Stimulated activated effector memory CD8-positive, alpha-beta T cell treated with anti-CD3 and anti-CD28 coated beads, Interleukin-12 subunit alpha, Interleukin-12 subunit beta, amount 100 ng/mL, for 72 hours (primary cell): Measurements from ENCODE around the gene VAPB.

Source experiments
- ATAC-seq: fragments of 150-1000 bp; cut with Tn5 transposase; 2 replicates; pipeline ENCODE4 v1.10.0; 2021
- DNase-seq, 2 donors: peaks; one replicate each; pipeline ENCODE4 v3.0.0; 2021 to 2022; ENCODE audit warnings: low spot score in 2 of 2
- H3K27ac Mint-ChIP-seq: one replicate; pipeline ENCODE4 v1.8.0; 2022; ENCODE audit warnings: mild to moderate bottlenecking, mixed read lengths
- H3K36me3 Mint-ChIP-seq: one replicate; pipeline ENCODE4 v1.8.0; 2022; ENCODE audit warnings: mild to moderate bottlenecking, mixed read lengths
- H3K4me1 Mint-ChIP-seq: one replicate; pipeline ENCODE4 v1.8.0; 2022; ENCODE audit warnings: mixed read lengths
- H3K4me3 Mint-ChIP-seq: one replicate; pipeline ENCODE4 v1.8.0; 2022; ENCODE audit warnings: mild to moderate bottlenecking, mixed read lengths
- H3K9me3 Mint-ChIP-seq: one replicate; pipeline ENCODE4 v1.8.0; 2022; ENCODE audit warnings: mixed read lengths

The VAPB gene

DNA sequence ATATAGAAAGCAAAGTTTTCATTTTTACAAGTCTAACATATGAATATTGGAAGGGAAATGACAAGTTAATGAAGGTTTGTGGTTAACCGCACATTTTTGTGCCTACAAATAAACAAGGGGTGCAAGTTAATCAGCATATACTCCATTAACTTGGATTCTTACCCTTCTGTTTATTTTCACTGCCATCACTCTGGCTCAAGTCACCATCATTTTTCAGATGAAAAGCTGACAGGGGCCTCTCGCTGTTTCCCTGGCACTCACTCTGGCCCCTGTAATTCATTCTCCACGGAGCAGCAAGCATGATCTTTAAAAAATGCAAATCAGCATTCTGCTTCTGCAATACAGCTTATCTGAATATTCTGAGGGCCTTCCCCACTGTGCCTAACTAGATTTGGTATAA, 96.4 kb downstream of the VAPB start:
- ATAC-seq (no peak), DNase-seq (no peak)
- Mint-ChIP-seq H3K4me3 (no peak overlapping the region), H3K36me3 (no peaks in the 10 kb centered on the region), H3K27ac (no peak overlapping the region), H3K4me1 (no peaks in the 10 kb centered on the region), H3K9me3 (peaks cover 18% of the 10 kb centered on the region)

DNA sequence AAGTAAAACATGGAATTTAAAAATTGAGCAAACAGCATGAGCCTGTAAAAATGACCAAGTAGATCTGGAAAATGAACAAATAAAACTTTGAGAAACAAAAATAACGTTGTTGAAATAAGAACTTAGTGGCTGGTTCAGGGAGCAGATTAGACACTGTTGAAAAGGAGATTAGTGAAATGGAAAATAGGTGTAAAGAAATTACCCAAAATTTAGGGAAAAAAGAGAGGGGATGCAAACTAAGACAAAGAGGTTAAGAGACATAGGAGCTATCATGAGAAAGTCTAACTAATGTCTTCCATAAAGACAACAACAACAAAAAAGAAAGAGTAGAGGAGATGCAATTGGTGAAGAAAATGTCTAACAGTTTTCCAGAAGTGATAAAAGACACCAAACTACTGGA, 97.2 kb downstream of the VAPB start:
- peaks cover 18% of the 10 kb centered on the region for H3K9me3 Mint-ChIP-seq
- H3K27ac Mint-ChIP-seq: no peak overlapping the region
- no peaks in the 10 kb centered on the region for H3K4me1 Mint-ChIP-seq
- ATAC-seq (no peak), DNase-seq (no peak)
- no peaks in the 10 kb centered on the region for H3K36me3 Mint-ChIP-seq
- no peak overlapping the region for H3K4me3 Mint-ChIP-seq

DNA sequence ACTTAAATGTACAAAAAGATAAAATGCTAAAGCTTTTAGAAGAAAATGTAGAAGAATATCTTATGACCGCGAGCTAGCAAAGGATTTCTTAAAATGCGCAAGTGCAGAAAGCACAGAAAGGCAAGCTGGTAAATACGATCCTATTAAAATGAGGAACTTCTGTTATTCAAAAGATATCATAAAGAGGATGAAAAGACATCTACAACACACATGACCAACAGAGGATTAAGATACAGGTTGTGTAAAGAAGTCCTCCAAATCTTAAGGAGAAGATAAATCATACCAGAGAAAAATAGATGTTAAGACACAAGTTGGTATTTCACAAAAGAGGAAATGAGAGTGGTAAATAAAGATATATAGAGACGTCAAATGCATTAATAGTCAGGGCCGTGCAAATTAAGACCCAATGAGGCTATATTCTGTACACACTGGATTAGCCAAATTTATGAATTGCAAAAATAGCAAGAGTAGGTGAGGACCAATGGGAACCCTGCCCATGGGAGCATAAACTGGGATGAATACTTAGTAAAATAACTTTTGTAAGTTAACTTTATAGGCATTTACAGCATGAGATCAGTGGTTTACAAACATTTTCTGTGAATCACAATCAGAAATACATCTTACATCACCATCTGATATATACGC, 103.2 kb downstream of the VAPB start:
- Mint-ChIP-seq H3K9me3 (peaks cover 5% of the 10 kb centered on the region), H3K4me3 (no peak overlapping the region), H3K27ac (no peak overlapping the region), H3K4me1 (no peaks in the 10 kb centered on the region), H3K36me3 (no peaks in the 10 kb centered on the region)
- DNase-seq (no peak), ATAC-seq (no peak)

DNA sequence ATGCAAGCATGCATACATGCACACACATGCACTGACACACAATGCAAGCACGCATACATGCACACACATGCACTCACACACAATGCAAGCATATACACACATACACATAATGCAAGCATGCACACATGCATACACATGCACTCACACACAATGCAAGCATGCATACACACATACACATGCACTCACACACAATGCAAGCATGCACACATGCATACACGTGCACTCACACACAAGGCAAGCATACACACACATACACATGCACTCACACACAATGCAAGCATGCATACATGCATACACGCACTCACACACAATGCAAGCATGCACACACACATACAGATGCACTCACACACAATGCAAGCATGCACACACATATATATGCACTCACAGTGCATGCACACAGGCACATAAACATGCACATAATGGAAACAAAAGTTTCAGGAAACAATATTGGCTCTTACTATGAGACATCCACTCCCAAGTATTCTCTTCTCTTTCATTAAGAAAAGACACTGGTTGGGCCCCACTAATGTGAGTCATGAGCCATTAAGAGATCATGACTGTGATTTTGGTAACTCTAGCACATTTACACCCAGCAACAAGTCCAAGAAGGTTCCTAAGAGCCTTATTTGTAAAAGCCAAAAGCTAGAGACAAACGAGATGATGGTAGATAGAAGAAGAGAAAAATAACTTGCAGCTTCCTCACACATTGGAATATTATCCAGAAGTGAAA, 103.9 kb downstream of the VAPB start:
- ATAC-seq (no peak), DNase-seq (no peak)
- Mint-ChIP-seq H3K9me3 (peaks cover 5% of the 10 kb centered on the region), H3K27ac (no peak overlapping the region), H3K36me3 (no peaks in the 10 kb centered on the region), H3K4me1 (no peaks in the 10 kb centered on the region), H3K4me3 (no peak overlapping the region)

DNA sequence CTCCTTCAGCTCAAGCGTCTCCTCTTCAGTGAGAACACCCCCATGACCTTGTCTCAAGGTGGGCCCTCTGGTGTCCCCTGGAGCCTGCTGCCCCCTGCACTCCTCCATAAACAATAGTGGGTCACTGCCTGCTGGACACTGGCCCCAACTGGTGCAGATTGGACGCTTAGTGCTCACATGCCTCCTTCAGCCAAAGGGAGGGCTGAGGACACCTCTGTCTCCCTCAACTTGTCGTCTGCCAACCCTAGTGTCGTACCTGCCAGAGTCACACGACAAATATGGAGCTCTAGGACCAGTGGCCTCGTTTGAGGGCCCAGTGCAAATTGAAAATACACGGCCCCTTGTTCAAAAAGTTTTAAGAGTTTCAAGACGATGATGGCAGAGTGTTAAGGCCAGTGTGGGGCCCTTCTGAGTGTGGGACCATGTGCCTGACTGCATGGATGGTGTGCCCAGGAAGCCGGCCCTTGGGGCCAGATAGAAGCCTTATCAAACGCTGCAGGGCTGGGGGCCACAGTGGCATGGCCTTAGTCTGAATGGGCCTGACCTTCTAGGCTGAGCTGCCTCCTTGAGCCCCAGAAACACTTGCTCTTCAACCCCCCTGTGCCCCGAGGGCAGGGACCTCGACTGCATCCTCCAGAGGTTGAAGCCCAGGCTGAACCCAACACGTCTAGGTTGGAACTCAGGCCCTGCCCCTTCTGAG, 106.0 kb downstream of the VAPB start:
- ATAC-seq (no peak), DNase-seq (no peak)
- H3K36me3 Mint-ChIP-seq: no peaks in the 10 kb centered on the region
- no peak overlapping the region for H3K4me3 Mint-ChIP-seq
- H3K4me1 Mint-ChIP-seq: no peaks in the 10 kb centered on the region
- H3K9me3 Mint-ChIP-seq: no peaks in the 10 kb centered on the region
- H3K27ac Mint-ChIP-seq: no peak overlapping the region

DNA sequence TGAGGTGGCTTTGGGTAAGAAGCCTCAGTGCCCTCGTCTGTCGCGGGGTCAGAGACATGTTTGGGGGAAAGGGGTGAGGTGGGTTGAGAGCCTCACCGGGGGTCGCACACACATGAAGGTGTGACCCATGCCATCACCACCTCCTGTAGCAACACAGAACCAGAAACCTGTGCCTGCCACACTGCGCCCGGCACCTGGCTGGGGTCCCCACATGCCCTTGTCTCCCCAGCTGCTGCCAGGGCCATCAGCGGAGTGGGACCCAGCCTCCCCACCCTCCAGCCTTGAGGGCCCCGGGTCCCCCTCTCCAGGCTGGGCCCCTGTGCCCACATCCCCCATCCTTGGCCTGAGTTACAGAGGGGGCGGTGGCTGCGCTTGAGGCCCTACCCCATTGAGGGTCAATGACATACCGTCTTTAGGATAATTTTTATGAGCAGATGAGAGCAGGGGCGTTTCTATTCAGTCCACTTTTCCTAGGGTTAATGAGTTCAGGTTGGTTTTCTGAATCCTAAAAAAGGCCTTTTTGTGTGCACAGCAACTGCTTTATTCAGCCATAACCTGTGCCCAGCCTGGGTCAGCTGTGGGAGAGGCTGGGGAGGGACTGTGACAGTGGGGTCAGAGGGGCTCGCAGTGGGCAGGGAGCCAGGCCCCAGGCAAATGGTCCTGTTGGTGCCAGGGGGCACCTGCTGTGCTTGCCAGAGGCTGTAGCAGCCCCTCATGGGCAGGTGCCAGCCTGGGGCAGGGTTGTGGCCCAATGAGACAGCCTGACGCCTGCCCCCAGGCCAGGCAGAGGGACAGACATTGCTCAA, 106.8 kb downstream of the VAPB start:
- no peak overlapping the region for H3K4me3 Mint-ChIP-seq
- H3K4me1 Mint-ChIP-seq: no peaks in the 10 kb centered on the region
- DNase-seq (no peak), ATAC-seq (no peak)
- H3K27ac Mint-ChIP-seq: no peak overlapping the region
- no peaks in the 10 kb centered on the region for H3K9me3 Mint-ChIP-seq
- H3K36me3 Mint-ChIP-seq: no peaks in the 10 kb centered on the region

DNA sequence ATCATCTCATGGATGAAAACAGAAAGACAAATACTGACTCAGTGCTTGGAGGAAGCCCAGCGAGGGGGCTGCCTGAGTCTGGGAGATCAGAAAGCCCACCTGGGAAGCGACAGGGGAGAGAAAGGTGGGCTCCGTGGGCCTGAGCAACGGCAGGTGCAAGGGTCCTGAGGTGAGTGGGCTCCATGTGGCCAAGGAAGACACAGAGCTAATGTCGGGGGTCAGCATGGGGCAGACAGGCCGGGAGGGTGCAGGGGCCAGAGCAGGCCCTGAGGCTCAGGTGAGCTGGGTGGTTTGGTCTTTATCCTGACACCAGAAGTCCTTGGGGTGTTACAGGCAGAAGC, 107.4 kb downstream of the VAPB start:
- no peaks in the 10 kb centered on the region for H3K4me1 Mint-ChIP-seq
- no peaks in the 10 kb centered on the region for H3K9me3 Mint-ChIP-seq
- DNase-seq (no peak), ATAC-seq (no peak)
- H3K36me3 Mint-ChIP-seq: no peaks in the 10 kb centered on the region
- H3K27ac Mint-ChIP-seq: no peak overlapping the region
- no peak overlapping the region for H3K4me3 Mint-ChIP-seq

DNA sequence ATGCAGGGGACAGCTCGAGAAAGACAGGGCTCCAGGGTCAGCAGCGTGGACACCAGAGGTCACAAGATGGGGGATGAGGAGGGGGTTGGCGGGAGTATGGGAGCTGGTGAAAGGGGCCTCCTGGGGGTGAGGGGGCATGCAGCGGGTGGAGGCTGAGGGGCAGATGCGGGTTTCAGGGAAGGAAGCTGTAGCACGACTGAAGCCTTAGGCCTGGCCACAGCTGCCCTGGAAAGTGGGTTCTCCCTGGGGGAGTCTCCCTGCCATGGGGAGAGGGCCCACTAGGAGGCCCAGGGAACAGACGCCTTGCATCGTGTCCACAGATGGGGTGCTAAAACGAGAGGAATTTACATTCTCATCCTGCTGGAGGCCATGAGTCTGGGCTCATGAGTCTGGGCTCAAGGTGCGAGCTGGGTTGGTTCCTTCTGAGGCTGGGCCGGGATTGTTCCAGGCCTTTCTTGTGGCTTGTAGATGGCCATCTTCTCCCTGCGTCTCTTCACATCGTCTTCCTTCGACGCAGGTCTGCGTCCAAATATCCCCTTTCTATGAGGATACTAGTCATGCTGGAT, 108.1 kb downstream of the VAPB start:
- Mint-ChIP-seq H3K4me1 (no peaks in the 10 kb centered on the region), H3K9me3 (no peaks in the 10 kb centered on the region), H3K36me3 (no peaks in the 10 kb centered on the region), H3K27ac (no peak overlapping the region), H3K4me3 (no peak overlapping the region)
- no peak for DNase-seq
- ATAC-seq: no peak

DNA sequence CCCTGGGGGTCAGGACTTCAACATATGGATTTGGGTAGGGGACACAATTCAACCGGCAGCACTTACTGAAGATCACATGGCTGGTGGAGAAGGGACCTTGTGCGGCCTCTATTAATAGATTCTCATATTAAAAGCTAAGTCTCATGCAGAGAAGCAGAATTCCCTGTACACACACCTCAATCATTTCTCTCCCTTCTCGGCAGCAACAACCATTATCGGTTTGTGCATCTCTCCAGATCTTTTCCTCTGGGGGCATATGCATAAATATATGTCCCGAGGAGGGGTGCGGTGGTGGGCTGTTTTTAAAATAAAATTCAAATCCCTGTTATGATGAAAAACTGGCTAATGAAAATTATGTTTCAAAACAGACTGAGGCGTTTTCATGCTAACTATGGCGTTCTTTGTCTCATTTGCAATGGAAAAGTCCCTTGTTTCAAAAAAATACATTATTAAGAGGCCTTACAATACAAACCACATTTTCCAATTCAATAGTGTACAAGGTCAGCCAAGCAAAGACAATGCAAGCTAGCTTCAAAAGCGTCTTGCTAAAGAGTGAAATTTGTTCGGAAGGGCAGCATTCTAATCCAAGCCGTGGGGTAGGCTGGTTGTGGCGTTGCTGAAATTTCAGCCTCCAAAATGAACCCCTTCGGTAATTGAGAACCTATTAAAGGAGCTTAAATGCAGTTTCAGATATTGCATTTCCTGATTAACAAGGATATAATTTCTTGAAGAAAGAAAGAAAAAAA, 108.9 kb downstream of the VAPB start:
- Mint-ChIP-seq H3K4me1 (no peaks in the 10 kb centered on the region), H3K36me3 (no peaks in the 10 kb centered on the region), H3K4me3 (no peak overlapping the region), H3K27ac (no peak overlapping the region), H3K9me3 (no peaks in the 10 kb centered on the region)
- DNase-seq (no peak), ATAC-seq (no peak)

DNA sequence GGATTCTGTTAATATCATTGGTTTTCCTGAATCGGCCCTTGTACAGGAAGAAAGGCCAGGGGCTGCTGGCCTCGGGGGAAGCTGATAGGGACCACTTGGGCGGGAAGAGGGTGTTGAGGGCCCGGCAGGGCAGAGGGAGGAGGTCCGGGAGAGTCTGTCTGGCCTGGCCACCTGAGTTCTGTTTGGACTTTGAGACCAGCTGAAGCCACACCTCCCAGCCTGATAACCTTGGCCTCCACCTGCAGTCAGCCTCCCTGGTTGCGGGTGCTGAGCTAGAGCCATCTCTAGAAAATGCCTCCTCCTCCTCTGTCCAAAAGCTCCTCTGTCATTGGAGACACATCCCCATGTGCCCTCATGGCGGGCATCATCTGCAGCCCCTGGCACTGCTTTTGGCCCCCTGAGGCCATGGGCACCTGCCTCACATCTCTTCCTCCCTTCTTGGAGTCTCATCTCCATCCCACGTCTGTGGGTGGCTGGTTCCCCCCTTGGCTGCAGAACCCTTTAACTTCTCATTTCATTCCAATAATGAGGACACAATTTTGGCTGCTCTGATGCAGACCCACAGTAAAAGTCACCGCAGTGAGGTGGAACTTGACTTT, 109.5 kb downstream of the VAPB start:
- ATAC-seq: no peak
- H3K36me3 Mint-ChIP-seq: no peaks in the 10 kb centered on the region
- DNase-seq: no peak
- H3K4me1 Mint-ChIP-seq: no peaks in the 10 kb centered on the region
- H3K27ac Mint-ChIP-seq: no peak overlapping the region
- H3K9me3 Mint-ChIP-seq: no peaks in the 10 kb centered on the region
- H3K4me3 Mint-ChIP-seq: no peak overlapping the region

DNA sequence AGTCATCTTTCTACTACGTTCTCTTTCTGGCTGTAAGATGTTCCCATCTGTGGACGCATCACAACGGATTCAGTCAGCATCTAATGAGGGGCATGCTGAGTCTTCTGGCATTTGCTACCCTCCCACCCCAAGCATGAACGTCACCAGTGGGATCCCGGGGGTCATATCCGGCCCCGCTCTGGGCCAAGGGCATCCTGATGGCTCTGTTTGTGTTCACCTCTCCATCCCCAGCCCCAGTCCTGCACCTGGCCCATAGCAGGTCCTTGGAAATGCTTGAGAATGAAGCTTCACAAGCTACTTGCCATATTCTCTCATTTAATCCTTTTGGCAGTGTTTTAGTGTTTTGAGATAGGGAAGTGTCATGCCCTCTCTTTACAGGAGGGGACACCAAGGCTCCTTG, 111.2 kb downstream of the VAPB start:
- ATAC-seq (no peak), DNase-seq (no peak)
- H3K36me3 Mint-ChIP-seq: no peaks in the 10 kb centered on the region
- H3K9me3 Mint-ChIP-seq: no peaks in the 10 kb centered on the region
- no peak overlapping the region for H3K4me3 Mint-ChIP-seq
- no peaks in the 10 kb centered on the region for H3K4me1 Mint-ChIP-seq
- no peak overlapping the region for H3K27ac Mint-ChIP-seq
